K562 (cell line): Measurements from ENCODE around the gene HMCES. TPM values are rescaled to one million over a fixed set of nuclear protein-coding genes. Genes with fewer than 3 reads are reported as not detected.

Source experiments
- ARHGAP35 ChIP-seq: fragments of 450-650 bp; IDR thresholded peaks from 2 replicates; pipeline ENCODE4 v1.6.1; 2018; ENCODE audit not compliant: partially characterized antibody
- ARID2 ChIP-seq: fragments of 450-650 bp; IDR thresholded peaks from 2 replicates; pipeline ENCODE4 v1.6.1; 2017; ENCODE audit warnings: antibody characterized with exemption, mild to moderate bottlenecking
- ETV6 ChIP-seq, 3 experiments: fragments of 150-350 bp in 1 of 3; sonication (generic) in 1 of 3; formaldehyde crosslinking in 1 of 3; IDR thresholded peaks; 2 replicates each; pipeline versions ENCODE4 v1.6.1 to v1.8.0; 2014 to 2022; ENCODE audit warnings: borderline replicate concordance in 2 of 3, low read depth in 2 of 3, antibody characterized with exemption in 1 of 3, low read length in 1 of 3, mild to moderate bottlenecking in 1 of 3, missing genetic modification reagents in 1 of 3
- KAT2B ChIP-seq: IDR thresholded peaks from one replicate; pipeline ENCODE4 v1.6.1; 2012; ENCODE audit warnings: low read depth, mild to moderate bottlenecking, control low read depth, inconsistent platforms, low read length, moderate library complexity
- L3MBTL2 ChIP-seq: fragments of 450-650 bp; IDR thresholded peaks from 2 replicates; pipeline ENCODE4 v1.6.1; 2016; ENCODE audit warnings: mild to moderate bottlenecking, moderate library complexity
- MECOM ChIP-seq: fragments of 250-450 bp; sonication (Bioruptor Pico); IDR thresholded peaks from 2 replicates; pipeline ENCODE4 v1.8.0; 2022; ENCODE audit warnings: inconsistent platforms
- MIER1 ChIP-seq: fragments of 450-650 bp; IDR thresholded peaks from 2 replicates; pipeline ENCODE4 v1.6.1; 2016; ENCODE audit warnings: antibody characterized with exemption, mild to moderate bottlenecking, low read depth
- MXI1 ChIP-seq: IDR thresholded peaks from 2 replicates; pipeline ENCODE4 v1.6.1; 2011; ENCODE audit warnings: low read depth, mild to moderate bottlenecking, improper control_type of control experiment, low read length
- RCOR1 ChIP-seq, 2 experiments: IDR thresholded peaks; 2 replicates each; pipeline ENCODE4 v1.6.1; 2012; ENCODE audit warnings: low read depth in 2 of 2, low read length in 2 of 2, borderline replicate concordance in 1 of 2, improper control_type of control experiment in 1 of 2
- SIN3B ChIP-seq: fragments of 450-650 bp; IDR thresholded peaks from 2 replicates; pipeline ENCODE4 v1.6.1; 2017; ENCODE audit warnings: low read depth, mild to moderate bottlenecking, moderate library complexity
- SMAD2 ChIP-seq: fragments of 150-350 bp; IDR thresholded peaks from 2 replicates; pipeline ENCODE4 v1.6.1; 2014; ENCODE audit warnings: low read depth, mild to moderate bottlenecking, low read length
- SMC3 ChIP-seq: conservative IDR thresholded peaks from 2 replicates; pipeline ENCODE4 v1.6.1; 2011; ENCODE audit warnings: low read depth, low read length, improper control_type of control experiment; ENCODE audit not compliant: insufficient read depth
- STAT5A ChIP-seq: IDR thresholded peaks from 2 replicates; pipeline ENCODE4 v1.6.1; 2012; ENCODE audit warnings: low read length, inconsistent platforms, borderline replicate concordance
- TBL1XR1 ChIP-seq, 2 experiments: IDR thresholded peaks; 2 replicates each; pipeline ENCODE4 v1.6.1; 2012; ENCODE audit warnings: improper control_type of control experiment in 2 of 2, low read length in 2 of 2, mild to moderate bottlenecking in 1 of 2
- ZBTB7A ChIP-seq: IDR thresholded peaks from 2 replicates; pipeline ENCODE4 v1.6.1; 2011; ENCODE audit warnings: low read depth, mild to moderate bottlenecking, low read length, moderate library complexity, borderline replicate concordance; ENCODE audit not compliant: control insufficient read depth
- ZNF165 ChIP-seq: fragments of 250-450 bp; sonication (Bioruptor Pico); IDR thresholded peaks from 2 replicates; pipeline ENCODE4 v1.4.0; 2020; ENCODE audit warnings: borderline replicate concordance
- ZNF232 ChIP-seq: sonication (generic); formaldehyde crosslinking; IDR thresholded peaks from 2 replicates; pipeline ENCODE4 v1.8.0; 2022; ENCODE audit warnings: mild to moderate bottlenecking, missing genetic modification reagents
- polyA plus RNA-seq, 8 experiments: library from polyadenylated mRNA; depleted of rRNA in 4 of 8; stranded (reverse) in 5 of 8; unstranded in 3 of 8; fragments of >200 nt; fragmentation: Nextera tagmentation in 2 of 8; fragmentation: Illumina TruSeq in 1 of 8; extraction: Ambion mirVana in 2 of 8; extraction: Trizol in 1 of 8; gene quantifications; 2 replicates each; pipeline versions ENCODE4 v1.2.1 to v1.2.3, GENCODE V29; 2011 to 2014; ENCODE audit warnings: inconsistent platforms in 1 of 8, missing spikeins in 1 of 8
- total RNA-seq, 7 experiments: library from RNA; depleted of rRNA in 6 of 7; stranded (reverse); fragments of >200 nt in 6 of 7; fragmentation: Illumina TruSeq in 2 of 7; extraction: Trizol in 2 of 7; gene quantifications; 2 replicates each; pipeline versions ENCODE4 v1.2.1 to v1.2.3, GENCODE V29; 2011 to 2021; ENCODE audit warnings: low replicate concordance in 1 of 7
- TF ChIP-seq, protein P1 (sequence below): fragments of 250-450 bp; sonication (Bioruptor Pico); IDR thresholded peaks from 2 replicates; pipeline ENCODE4 v1.4.0; 2020
- TF ChIP-seq, protein P2 (sequence below), 2 experiments: fragments of 450-650 bp; IDR thresholded peaks; 2 replicates each; pipeline ENCODE4 v1.6.1; 2016; ENCODE audit warnings: mild to moderate bottlenecking in 2 of 2, borderline replicate concordance in 1 of 2, low read depth in 1 of 2, moderate library complexity in 1 of 2

The HMCES gene
- total and polyA plus RNA-seq, 9 of the 15 experiments (the other 6 are each of a cell fraction or from before 2014, with no cell fraction given) = 18.8 to 45.3 (median 24.8) TPM

DNA sequence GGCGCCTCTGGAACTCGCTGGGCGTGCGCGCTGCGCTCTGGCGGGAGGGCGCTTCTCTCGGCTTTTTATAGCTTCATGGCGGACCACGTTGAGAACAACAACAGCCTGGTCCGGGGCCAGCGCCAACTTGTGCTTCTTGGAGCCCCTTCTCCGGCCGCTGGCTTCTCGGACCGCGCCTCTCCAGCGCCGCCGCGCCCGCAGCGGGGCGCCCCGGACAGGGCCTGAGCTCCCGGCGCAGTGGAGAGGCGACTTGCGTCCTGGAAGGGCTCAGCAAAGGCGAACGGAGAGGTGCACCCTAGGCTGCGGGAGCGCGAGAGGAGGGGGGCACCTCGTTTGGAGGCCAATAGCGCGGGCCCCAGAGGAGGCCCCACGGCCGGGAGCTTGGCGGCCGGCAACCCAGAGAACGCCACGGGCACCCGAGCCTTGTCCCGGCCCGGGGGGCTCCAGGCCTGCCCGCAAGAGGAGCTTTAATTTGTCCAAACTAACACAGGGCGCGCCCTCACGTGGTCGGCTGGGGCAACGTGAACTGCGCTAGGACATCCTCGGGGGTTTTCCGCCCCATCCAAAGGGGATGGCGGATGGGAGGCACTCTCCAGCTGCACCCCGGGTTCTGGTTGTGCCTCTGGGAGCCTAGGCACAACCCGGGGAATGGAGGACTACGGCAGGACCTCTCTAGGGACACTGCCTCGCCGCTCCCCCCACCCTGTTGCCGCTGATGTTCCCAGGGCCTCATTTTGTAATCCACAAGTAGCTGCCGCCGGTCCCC lies 37.8 kb downstream of the HMCES start (continued):
- TF ChIP-seq ZBTB7A (no peak; the same call in 1 of the 2 replicates), SIN3B (peak; percentile 66), ARID2 (no peak), ARHGAP35 (no peak), ZNF232 (CRISPR knock-in tag) (no peak), MXI1 (peak; percentile 55; the same call in 1 of the 2 replicates), STAT5A (no peak), KAT2B (no peak), SMAD2 (no peak), L3MBTL2 (peak; percentile 25; the same call in 1 of the 2 replicates), ZNF165 (no peak), ETV6 (IDR thresholded peaks at IDR 0.05; ENCODE audit: borderline replicate concordance in 1 of 2, low read depth in 2 of 2, low read length in 1 of 2) (no peak), ETV6 (CRISPR knock-in tag; IDR thresholded peaks at IDR 0.05; ENCODE audit: borderline replicate concordance) (no peak), TBL1XR1 (IDR thresholded peaks at IDR 0.05; ENCODE audit: low read length in 2 of 2) (no peak), RCOR1 (IDR thresholded peaks at IDR 0.05; ENCODE audit: borderline replicate concordance in 1 of 2, low read depth in 2 of 2, low read length in 2 of 2) (0 out of 4 replicates have a peak, but pooled peaks of 1 of the 2 experiments have one; percentile 4), MECOM (CRISPR knock-in tag) (no peak), SMC3 (no peak), MIER1 (no peak)
- TF ChIP-seq, protein P1, sequence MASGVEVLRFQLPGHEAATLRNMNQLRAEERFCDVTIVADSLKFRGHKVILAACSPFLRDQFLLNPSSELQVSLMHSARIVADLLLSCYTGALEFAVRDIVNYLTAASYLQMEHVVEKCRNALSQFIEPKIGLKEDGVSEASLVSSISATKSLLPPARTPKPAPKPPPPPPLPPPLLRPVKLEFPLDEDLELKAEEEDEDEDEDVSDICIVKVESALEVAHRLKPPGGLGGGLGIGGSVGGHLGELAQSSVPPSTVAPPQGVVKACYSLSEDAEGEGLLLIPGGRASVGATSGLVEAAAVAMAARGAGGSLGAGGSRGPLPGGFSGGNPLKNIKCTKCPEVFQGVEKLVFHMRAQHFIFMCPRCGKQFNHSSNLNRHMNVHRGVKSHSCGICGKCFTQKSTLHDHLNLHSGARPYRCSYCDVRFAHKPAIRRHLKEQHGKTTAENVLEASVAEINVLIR = no peak
- TF ChIP-seq, protein P2, sequence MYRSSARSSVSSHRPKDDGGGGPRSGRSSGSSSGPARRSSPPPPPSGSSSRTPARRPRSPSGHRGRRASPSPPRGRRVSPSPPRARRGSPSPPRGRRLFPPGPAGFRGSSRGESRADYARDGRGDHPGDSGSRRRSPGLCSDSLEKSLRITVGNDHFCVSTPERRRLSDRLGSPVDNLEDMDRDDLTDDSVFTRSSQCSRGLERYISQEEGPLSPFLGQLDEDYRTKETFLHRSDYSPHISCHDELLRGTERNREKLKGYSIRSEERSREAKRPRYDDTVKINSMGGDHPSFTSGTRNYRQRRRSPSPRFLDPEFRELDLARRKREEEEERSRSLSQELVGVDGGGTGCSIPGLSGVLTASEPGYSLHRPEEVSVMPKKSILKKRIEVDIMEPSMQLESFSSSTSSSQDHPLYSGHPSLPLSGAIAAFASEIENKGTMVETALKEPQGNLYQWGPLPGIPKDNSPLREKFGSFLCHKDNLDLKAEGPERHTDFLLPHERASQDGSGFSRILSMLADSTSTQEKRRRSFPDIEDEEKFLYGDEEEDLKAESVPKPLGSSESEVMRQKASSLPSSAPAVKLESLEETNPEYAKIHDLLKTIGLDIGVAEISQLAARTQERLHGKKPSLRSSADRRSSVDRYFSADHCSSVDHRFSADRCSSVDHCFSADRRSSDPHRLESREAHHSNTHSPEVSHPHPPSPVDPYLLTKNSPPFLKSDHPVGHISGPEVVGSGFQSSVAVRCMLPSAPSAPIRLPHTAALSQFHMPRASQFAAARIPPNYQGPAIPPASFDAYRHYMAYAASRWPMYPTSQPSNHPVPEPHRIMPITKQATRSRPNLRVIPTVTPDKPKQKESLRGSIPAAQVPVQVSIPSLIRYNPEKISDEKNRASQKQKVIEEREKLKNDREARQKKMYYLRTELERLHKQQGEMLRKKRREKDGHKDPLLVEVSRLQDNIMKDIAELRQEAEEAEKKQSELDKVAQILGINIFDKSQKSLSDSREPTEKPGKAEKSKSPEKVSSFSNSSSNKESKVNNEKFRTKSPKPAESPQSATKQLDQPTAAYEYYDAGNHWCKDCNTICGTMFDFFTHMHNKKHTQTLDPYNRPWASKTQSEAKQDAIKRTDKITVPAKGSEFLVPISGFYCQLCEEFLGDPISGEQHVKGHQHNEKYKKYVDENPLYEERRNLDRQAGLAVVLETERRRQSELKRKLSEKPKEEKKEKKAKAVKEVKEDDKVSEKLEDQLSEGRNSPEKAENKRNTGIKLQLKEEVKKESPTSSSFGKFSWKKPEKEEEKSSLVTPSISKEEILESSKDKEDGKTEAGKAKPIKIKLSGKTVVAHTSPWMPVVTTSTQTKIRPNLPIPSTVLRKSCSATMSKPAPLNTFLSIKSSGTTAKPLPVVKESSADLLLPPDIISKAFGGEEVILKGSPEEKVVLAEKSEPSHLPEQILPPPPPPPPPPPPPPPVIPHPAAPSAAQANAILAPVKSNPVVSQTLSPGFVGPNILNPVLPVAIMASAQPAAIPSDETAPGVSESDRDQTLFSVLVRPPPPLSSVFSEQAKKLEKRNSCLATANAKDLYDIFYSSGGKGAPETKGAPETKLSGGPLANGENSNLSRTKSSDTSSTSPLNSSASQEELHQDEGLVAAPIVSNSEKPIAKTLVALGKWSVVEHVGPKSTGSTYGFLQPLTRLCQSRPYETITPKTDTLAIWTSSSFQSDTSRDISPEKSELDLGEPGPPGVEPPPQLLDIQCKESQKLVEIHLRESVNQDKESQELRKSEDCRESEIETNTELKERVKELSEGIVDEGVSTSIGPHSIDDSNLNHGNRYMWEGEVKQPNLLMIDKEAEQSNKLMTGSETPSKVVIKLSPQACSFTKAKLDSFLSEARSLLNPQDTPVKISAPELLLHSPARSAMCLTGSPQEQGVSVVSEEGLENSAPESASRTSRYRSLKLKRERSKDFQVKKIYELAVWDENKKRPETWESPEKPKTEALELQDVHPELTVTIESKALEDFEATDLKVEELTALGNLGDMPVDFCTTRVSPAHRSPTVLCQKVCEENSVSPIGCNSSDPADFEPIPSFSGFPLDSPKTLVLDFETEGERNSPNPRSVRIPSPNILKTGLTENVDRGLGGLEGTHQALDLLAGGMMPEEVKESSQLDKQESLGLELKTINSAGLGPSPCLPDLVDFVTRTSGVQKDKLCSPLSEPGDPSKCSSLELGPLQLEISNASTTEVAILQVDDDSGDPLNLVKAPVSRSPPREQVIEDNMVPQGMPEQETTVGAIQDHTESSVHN (IDR thresholded peaks at IDR 0.05; ENCODE audit: borderline replicate concordance in 1 of 2, low read depth in 1 of 2) = no peak
